ENCODE data around the gene PPM1H. TPM values are rescaled to one million over a fixed set of nuclear protein-coding genes. Genes with fewer than 3 reads are reported as not detected.
A peak's percentile ranks its signal among the peaks of the same experiment; 100 is the strongest.

PPM1H gene
- total RNA-seq, 1 donor from 2014 or later = 0.79 TPM

- Histone ChIP-seq H3K27me3 (ENCODE audit: control insufficient read depth, insufficient read depth, low read length) (no peaks in the 10 kb centered on the region), H3K4me3 (ENCODE audit: low read depth, low read length) (no peak overlapping the region), H3K36me3 (ENCODE audit: control insufficient read depth, insufficient read depth, low read length) (no peaks in the 10 kb centered on the region)
- TF ChIP-seq CTCF (IDR thresholded peaks at IDR 0.05; ENCODE audit: insufficient read depth, low read length, severe bottlenecking) = no peak
- FAIRE-seq (peak; percentile 13), DNase-seq (ENCODE audit: low read depth) (no peak)
Observed at GRCh38 chr12:62737615-62738014, 197.3 kb downstream of the PPM1H start.

- no peak for TF ChIP-seq CTCF (IDR thresholded peaks at IDR 0.05; ENCODE audit: insufficient read depth, low read length, severe bottlenecking)
- no peak for FAIRE-seq
- Histone ChIP-seq H3K36me3 (ENCODE audit: control insufficient read depth, insufficient read depth, low read length) (no peaks in the 10 kb centered on the region), H3K27me3 (ENCODE audit: control insufficient read depth, insufficient read depth, low read length) (no peaks in the 10 kb centered on the region), H3K4me3 (ENCODE audit: low read depth, low read length) (no peak overlapping the region)
- DNase-seq (ENCODE audit: low read depth) = no peak
Observed at GRCh38 chr12:62737188-62737587, 197.8 kb downstream of the PPM1H start.

GRCh38 chr12:62736596-62736995 is 198.4 kb downstream of the PPM1H start:
- Histone ChIP-seq H3K27me3 (ENCODE audit: control insufficient read depth, insufficient read depth, low read length) (no peaks in the 10 kb centered on the region), H3K4me3 (ENCODE audit: low read depth, low read length) (no peak overlapping the region), H3K36me3 (ENCODE audit: control insufficient read depth, insufficient read depth, low read length) (no peaks in the 10 kb centered on the region)
- no peak for FAIRE-seq
- DNase-seq (ENCODE audit: low read depth) = peak; percentile 40
- TF ChIP-seq CTCF (IDR thresholded peaks at IDR 0.05; ENCODE audit: insufficient read depth, low read length, severe bottlenecking) = no peak

- Histone ChIP-seq H3K27me3 (ENCODE audit: control insufficient read depth, insufficient read depth, low read length) (no peaks in the 10 kb centered on the region), H3K36me3 (ENCODE audit: control insufficient read depth, insufficient read depth, low read length) (no peaks in the 10 kb centered on the region), H3K4me3 (ENCODE audit: low read depth, low read length) (no peak overlapping the region)
- no peak for TF ChIP-seq CTCF (IDR thresholded peaks at IDR 0.05; ENCODE audit: insufficient read depth, low read length, severe bottlenecking)
- DNase-seq (ENCODE audit: low read depth) (peak; percentile 47), FAIRE-seq (no peak)
Observed at GRCh38 chr12:62732861-62733427, 202.0 kb downstream of the PPM1H start.

- FAIRE-seq = no peak
- Histone ChIP-seq H3K27me3 (ENCODE audit: control insufficient read depth, insufficient read depth, low read length) (no peaks in the 10 kb centered on the region), H3K36me3 (ENCODE audit: control insufficient read depth, insufficient read depth, low read length) (no peaks in the 10 kb centered on the region), H3K4me3 (ENCODE audit: low read depth, low read length) (no peak overlapping the region)
- DNase-seq (ENCODE audit: low read depth) = peak; percentile 56
- no peak for TF ChIP-seq CTCF (IDR thresholded peaks at IDR 0.05; ENCODE audit: insufficient read depth, low read length, severe bottlenecking)
Observed at GRCh38 chr12:62731055-62731820, 203.7 kb downstream of the PPM1H start.
